ENCODE measurements around the gene OR4D11. TPM values are rescaled to one million over a fixed set of nuclear protein-coding genes. Genes with fewer than 3 reads are reported as not detected.

The OR4D11 gene
- total RNA-seq, 1 experiment from 2014 or later, result not detected

- TF ChIP-seq CTCF (IDR thresholded peaks at IDR 0.05; ENCODE audit: unreplicated experiment), result no peak
- Mint-ChIP-seq H3K27me3 (ENCODE audit: unreplicated experiment) (peaks cover 32% of the 10 kb centered on the region), H3K4me3 (ENCODE audit: low read depth, unreplicated experiment) (no peak within 1 kb of the TSS), H3K9me3 (ENCODE audit: low read depth, unreplicated experiment) (no peaks in the 10 kb centered on the region), H3K27ac (ENCODE audit: unreplicated experiment) (no peak within 1 kb of the TSS), H3K36me3 (ENCODE audit: insufficient read depth, unreplicated experiment) (no peaks in the 10 kb centered on the region), H3K4me1 (ENCODE audit: low read depth, unreplicated experiment) (no peaks in the 10 kb centered on the region)
- no peak for DNase-seq
- CTCF ChIA-PET, result no interaction called here
- BruUV-seq (replicated peaks), result no TSS peak
- intact Hi-C loops (cut with micrococcal nuclease; ENCODE audit: unreplicated experiment), result no loop called here
Observed at GRCh38 chr11:59473015-59473414, 30.4 kb upstream of the OR4D11 start, which contains the start of gene OR4D10. Gene OR4D10, plus strand, starts transcription at chr11:59473315. Its CDS starts 4,115 bp downstream, at chr11:59477430.

GRCh38 chr11:59475176-59475575 is 28.2 kb upstream of the OR4D11 start:
- H3K27me3 Mint-ChIP-seq (ENCODE audit: unreplicated experiment), result peaks cover 38% of the 10 kb centered on the region
- CTCF ChIA-PET, result no interaction called here
- TF ChIP-seq CTCF (IDR thresholded peaks at IDR 0.05; ENCODE audit: unreplicated experiment), result no peak
- intact Hi-C loops (cut with micrococcal nuclease; ENCODE audit: unreplicated experiment), result no loop called here
- no peak for DNase-seq
- no peaks in the 10 kb centered on the region for H3K36me3 Mint-ChIP-seq (ENCODE audit: insufficient read depth, unreplicated experiment)
- no peaks in the 10 kb centered on the region for H3K9me3 Mint-ChIP-seq (ENCODE audit: low read depth, unreplicated experiment)
- no peak overlapping the region for H3K4me3 Mint-ChIP-seq (ENCODE audit: low read depth, unreplicated experiment)
- H3K4me1 Mint-ChIP-seq (ENCODE audit: low read depth, unreplicated experiment), result no peaks in the 10 kb centered on the region
- BruUV-seq (replicated peaks), result no TSS peak
- H3K27ac Mint-ChIP-seq (ENCODE audit: unreplicated experiment), result no peak overlapping the region

DNA sequence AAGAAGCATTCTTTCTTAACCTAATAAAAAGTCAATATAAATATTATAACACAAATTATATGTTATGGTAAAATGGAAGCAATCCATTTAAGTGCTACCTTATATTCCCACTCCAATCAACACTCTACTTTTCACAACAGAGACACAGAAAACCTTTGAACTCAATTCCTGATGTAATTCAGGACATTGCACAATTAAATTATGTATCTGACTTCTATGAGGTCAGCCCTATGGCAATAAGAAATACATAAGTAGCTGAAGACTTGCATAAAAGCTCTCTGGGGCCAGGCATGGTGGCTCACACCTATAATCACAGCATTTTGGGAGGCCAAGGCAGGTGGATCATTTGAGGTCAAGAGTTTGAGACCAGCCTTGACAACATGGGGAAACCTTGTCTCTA is 23.5 kb upstream of the OR4D11 start:
- Mint-ChIP-seq H3K27me3 (ENCODE audit: unreplicated experiment) (peaks cover 35% of the 10 kb centered on the region), H3K4me3 (ENCODE audit: low read depth, unreplicated experiment) (no peak overlapping the region), H3K9me3 (ENCODE audit: low read depth, unreplicated experiment) (no peaks in the 10 kb centered on the region), H3K4me1 (ENCODE audit: low read depth, unreplicated experiment) (no peaks in the 10 kb centered on the region), H3K36me3 (ENCODE audit: insufficient read depth, unreplicated experiment) (no peaks in the 10 kb centered on the region), H3K27ac (ENCODE audit: unreplicated experiment) (no peak overlapping the region)
- CTCF ChIA-PET, result no interaction called here
- no peak for TF ChIP-seq CTCF (IDR thresholded peaks at IDR 0.05; ENCODE audit: unreplicated experiment)
- DNase-seq, result no peak
- no TSS peak for BruUV-seq (replicated peaks)
- intact Hi-C loops (cut with micrococcal nuclease; ENCODE audit: unreplicated experiment), result no loop called here

DNA sequence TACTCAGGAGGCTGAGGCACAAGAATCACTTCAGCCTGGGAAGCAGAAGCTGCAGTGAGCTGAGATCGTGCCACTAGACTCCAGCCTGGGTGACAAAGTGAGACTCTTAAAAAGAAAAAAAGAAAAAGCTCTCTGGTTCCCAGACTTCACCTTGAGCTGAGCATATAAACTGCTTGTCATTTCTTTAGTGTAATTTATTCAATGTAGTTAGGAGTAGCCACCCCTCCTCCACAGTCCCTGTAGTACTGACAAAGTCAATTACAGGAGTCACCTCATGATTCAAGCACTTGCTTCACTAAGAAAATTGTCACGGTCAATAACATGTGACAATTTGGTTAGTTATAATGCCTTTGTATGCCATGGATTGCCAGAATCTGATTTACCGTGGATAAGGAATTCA is 23.0 kb upstream of the OR4D11 start:
- H3K4me3 Mint-ChIP-seq (ENCODE audit: low read depth, unreplicated experiment), result no peak overlapping the region
- no peaks in the 10 kb centered on the region for H3K36me3 Mint-ChIP-seq (ENCODE audit: insufficient read depth, unreplicated experiment)
- DNase-seq, result no peak
- TF ChIP-seq CTCF (IDR thresholded peaks at IDR 0.05; ENCODE audit: unreplicated experiment), result no peak
- BruUV-seq (replicated peaks), result no TSS peak
- H3K27me3 Mint-ChIP-seq (ENCODE audit: unreplicated experiment), result peaks cover 30% of the 10 kb centered on the region
- no peak overlapping the region for H3K27ac Mint-ChIP-seq (ENCODE audit: unreplicated experiment)
- intact Hi-C loops (cut with micrococcal nuclease; ENCODE audit: unreplicated experiment), result no loop called here
- CTCF ChIA-PET, result no interaction called here
- H3K9me3 Mint-ChIP-seq (ENCODE audit: low read depth, unreplicated experiment), result no peaks in the 10 kb centered on the region
- no peaks in the 10 kb centered on the region for H3K4me1 Mint-ChIP-seq (ENCODE audit: low read depth, unreplicated experiment)
